Caco-2 (cell line): Measurements from ENCODE around the gene KCNQ5. TPM values are rescaled to one million over a fixed set of nuclear protein-coding genes. Genes with fewer than 3 reads are reported as not detected.
A peak's percentile ranks its signal among the peaks of the same experiment; 100 is the strongest.

ENCODE experiments used
- BruUV-seq: library from RNA; stranded (reverse); fragments of 400-500 nt; replicated peaks from 2 replicates; lab custom pipeline; 2021; lab: Mats Ljungman, UMichigan
- CTCF ChIA-PET: fragments of 300-600 bp; sonication (Branson Sonifier 250); formaldehyde crosslinking; loops from one replicate; lab custom pipeline; 2022; ENCODE audit warnings: antibody characterized with exemption; lab: Charles Lee
- POLR2A ChIA-PET: fragments of 300-600 bp; sonication (Branson Sonifier 250); formaldehyde crosslinking; loops from one replicate; lab custom pipeline; 2022; ENCODE audit warnings: antibody characterized with exemption; lab: Charles Lee
- DNase-seq, 2 experiments: peaks; one replicate each; pipeline versions ENCODE4 v3.0.0 to v3.0.0-alpha.2; 2020 to 2022
- H3K27me3 ChIP-seq: replicated peaks from 2 replicates; pipeline ENCODE4 v1.6.0; 2011; ENCODE audit warnings: low read length; ENCODE audit not compliant: control insufficient read depth, insufficient read depth
- H3K36me3 ChIP-seq: 2 replicates; pipeline ENCODE4 v1.5.1; 2011; ENCODE audit warnings: low read length; ENCODE audit not compliant: control insufficient read depth, insufficient read depth
- H3K4me1 ChIP-seq: fragments of 250-450 bp; sonication (Bioruptor Pico); 2 replicates; pipeline ENCODE4 v1.5.1; 2020; ENCODE audit warnings: mild to moderate bottlenecking
- H3K4me3 ChIP-seq: 2 replicates; pipeline ENCODE4 v1.5.1; 2011; ENCODE audit warnings: low read depth, mild to moderate bottlenecking, control low read depth, low read length
- H3K9me3 ChIP-seq: fragments of 250-450 bp; sonication (Bioruptor Pico); 2 replicates; pipeline ENCODE4 v1.5.1; 2020; ENCODE audit warnings: mild to moderate bottlenecking, moderate library complexity
- H3K27ac Mint-ChIP-seq: one replicate; pipeline ENCODE4 v1.8.0; 2022; ENCODE audit warnings: mixed read lengths; ENCODE audit not compliant: unreplicated experiment
- H3K27me3 Mint-ChIP-seq: one replicate; pipeline ENCODE4 v1.8.0; 2022; ENCODE audit warnings: mixed read lengths; ENCODE audit not compliant: insufficient read depth, unreplicated experiment
- H3K36me3 Mint-ChIP-seq: one replicate; pipeline ENCODE4 v1.8.0; 2022; ENCODE audit warnings: mild to moderate bottlenecking, mixed read lengths; ENCODE audit not compliant: insufficient read depth, unreplicated experiment
- H3K4me1 Mint-ChIP-seq: one replicate; pipeline ENCODE4 v1.8.0; 2022; ENCODE audit warnings: low read depth, mixed read lengths; ENCODE audit not compliant: unreplicated experiment
- H3K4me3 Mint-ChIP-seq: one replicate; pipeline ENCODE4 v1.8.0; 2022; ENCODE audit warnings: mild to moderate bottlenecking, moderate library complexity, mixed read lengths; ENCODE audit not compliant: unreplicated experiment
- H3K9me3 Mint-ChIP-seq: one replicate; pipeline ENCODE4 v1.8.0; 2022; ENCODE audit warnings: mixed read lengths; ENCODE audit not compliant: unreplicated experiment
- CTCF ChIP-seq, 2 experiments: fragments of 200-600 bp in 1 of 2; IDR thresholded peaks; 1 replicate in 1 of 2; 2 replicates in 1 of 2; pipeline versions ENCODE4 v1.5.1 to v1.8.0; 2011 to 2022; ENCODE audit warnings: antibody characterized with exemption in 1 of 2, control low read depth in 1 of 2, inconsistent platforms in 1 of 2, low read depth in 1 of 2, low read length in 1 of 2, mild to moderate bottlenecking in 1 of 2, moderate library complexity in 1 of 2; ENCODE audit not compliant: insufficient read depth in 1 of 2, severe bottlenecking in 1 of 2, unreplicated experiment in 1 of 2
- intact Hi-C: fragments of 100-400 bp; cut with micrococcal nuclease; formaldehyde crosslinking; loops from one replicate; pipeline ENCODE4 v1.10.0; 2022; ENCODE audit not compliant: unreplicated experiment
- total RNA-seq: library from RNA; stranded (reverse); gene quantifications from 2 replicates; pipeline ENCODE4 v1.2.3, GENCODE V29; 2022

Gene KCNQ5
- total RNA-seq, 1 experiment from 2014 or later = 0.20 TPM

DNA sequence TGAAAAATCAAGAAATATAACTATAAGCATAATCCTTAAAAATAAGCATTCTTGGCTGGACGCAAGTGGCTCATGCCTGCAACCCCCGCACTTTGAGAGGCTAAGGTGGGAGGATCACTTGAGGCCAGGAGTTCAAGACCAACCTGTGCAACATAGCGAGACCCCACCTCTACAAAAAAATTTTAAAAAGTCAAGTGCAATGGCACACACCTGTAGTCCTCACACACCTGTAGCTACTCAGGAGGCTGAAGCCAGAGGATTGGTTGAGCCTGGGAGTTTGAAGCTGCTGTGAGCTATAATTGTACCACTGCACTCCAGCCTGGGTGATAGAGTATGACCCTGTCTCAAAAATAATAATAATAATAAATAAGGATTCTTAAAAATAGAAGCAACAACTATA is 494.5 kb downstream of the KCNQ5 start:
- H3K4me3 Mint-ChIP-seq = no peak overlapping the region

GRCh38 chr6:73121421-73121993 is 499.6 kb downstream of the KCNQ5 start:
- Mint-ChIP-seq H3K27me3 (no peaks in the 10 kb centered on the region), H3K4me3 (no peak overlapping the region), H3K4me1 (no peaks in the 10 kb centered on the region), H3K27ac (no peak overlapping the region), H3K36me3 (no peaks in the 10 kb centered on the region), H3K9me3 (no peaks in the 10 kb centered on the region)
- H3K9me3 ChIP-seq = no peaks in the 10 kb centered on the region
- no TSS peak for BruUV-seq
- peak in 1 of 2 experiments; percentile 5 for DNase-seq
- TF ChIP-seq CTCF (IDR thresholded peaks at IDR 0.05; ENCODE audit: insufficient read depth in 1 of 2, low read depth in 1 of 2, low read length in 1 of 2, severe bottlenecking in 1 of 2, unreplicated experiment in 1 of 2) = no peak
- intact Hi-C loops = no loop called here
- CTCF ChIA-PET = interaction anchor here (0.7 kb wide), 1 partner anchor 505 kb away, joined by 4 read pairs; no protein-coding TSS in a partner anchor
- POLR2A ChIA-PET = no interaction called here
- no peak overlapping the region for H3K4me3 ChIP-seq
- no peaks in the 10 kb centered on the region for H3K36me3 ChIP-seq
- no peaks in the 10 kb centered on the region for H3K4me1 ChIP-seq
- H3K27me3 ChIP-seq = no peaks in the 10 kb centered on the region

More for the DNA sequence above, 494.5 kb downstream of the KCNQ5 start:
- H3K27ac Mint-ChIP-seq = no peak overlapping the region
- no peaks in the 10 kb centered on the region for H3K9me3 ChIP-seq
- no peak for DNase-seq
- intact Hi-C loops = no loop called here
- H3K27me3 ChIP-seq = no peaks in the 10 kb centered on the region
- BruUV-seq = no TSS peak
- ChIA-PET CTCF (no interaction called here), POLR2A (no interaction called here)
- no peak overlapping the region for H3K4me3 ChIP-seq
- H3K27me3 Mint-ChIP-seq = no peaks in the 10 kb centered on the region
- H3K4me1 Mint-ChIP-seq = no peaks in the 10 kb centered on the region
- no peak for TF ChIP-seq CTCF (IDR thresholded peaks at IDR 0.05; ENCODE audit: insufficient read depth in 1 of 2, low read depth in 1 of 2, low read length in 1 of 2, severe bottlenecking in 1 of 2, unreplicated experiment in 1 of 2)
- H3K36me3 ChIP-seq = no peaks in the 10 kb centered on the region
- H3K36me3 Mint-ChIP-seq = no peaks in the 10 kb centered on the region
- no peaks in the 10 kb centered on the region for H3K4me1 ChIP-seq
- no peaks in the 10 kb centered on the region for H3K9me3 Mint-ChIP-seq

- no peaks in the 10 kb centered on the region for H3K9me3 Mint-ChIP-seq
- peaks cover 2% of the 10 kb centered on the region for H3K27me3 Mint-ChIP-seq
- Histone ChIP-seq H3K27me3 (no peaks in the 10 kb centered on the region), H3K36me3 (no peaks in the 10 kb centered on the region), H3K4me3 (no peak overlapping the region), H3K9me3 (no peaks in the 10 kb centered on the region), H3K4me1 (no peaks in the 10 kb centered on the region)
- no peak overlapping the region for H3K4me3 Mint-ChIP-seq
- no peak overlapping the region for H3K27ac Mint-ChIP-seq
- intact Hi-C loops = no loop called here
- no peak for DNase-seq
- ChIA-PET POLR2A (no interaction called here), CTCF (no interaction called here)
- BruUV-seq = no TSS peak
- no peaks in the 10 kb centered on the region for H3K36me3 Mint-ChIP-seq
- no peak for TF ChIP-seq CTCF (IDR thresholded peaks at IDR 0.05; ENCODE audit: insufficient read depth in 1 of 2, low read depth in 1 of 2, low read length in 1 of 2, severe bottlenecking in 1 of 2, unreplicated experiment in 1 of 2)
- H3K4me1 Mint-ChIP-seq = no peaks in the 10 kb centered on the region
Measured at GRCh38 chr6:73123632-73124329, 501.9 kb downstream of the KCNQ5 start.
